NCI-H748 (cell line): ENCODE measurements around the gene TRIM72.
"Not testable (repeated sequence)": the region's sequence is repeated elsewhere in the genome, so short reads cannot be mapped to it uniquely, and the experiment has no call there.

Source experiments
- DNase-seq: peaks from one replicate; lab custom pipeline; 2025; ENCODE audit not compliant: unreplicated experiment; lab: John Stamatoyannopoulos, UW

Gene TRIM72

GRCh38 chr16:31190818-31191444 lies 23.0 kb upstream of the TRIM72 start:
- no peak for DNase-seq

- DNase-seq, result no peak
Observed at GRCh38 chr16:31191697-31192428, 22.1 kb upstream of the TRIM72 start.

GRCh38 chr16:31192856-31193642 lies 20.9 kb upstream of the TRIM72 start:
- DNase-seq, result no peak

DNA sequence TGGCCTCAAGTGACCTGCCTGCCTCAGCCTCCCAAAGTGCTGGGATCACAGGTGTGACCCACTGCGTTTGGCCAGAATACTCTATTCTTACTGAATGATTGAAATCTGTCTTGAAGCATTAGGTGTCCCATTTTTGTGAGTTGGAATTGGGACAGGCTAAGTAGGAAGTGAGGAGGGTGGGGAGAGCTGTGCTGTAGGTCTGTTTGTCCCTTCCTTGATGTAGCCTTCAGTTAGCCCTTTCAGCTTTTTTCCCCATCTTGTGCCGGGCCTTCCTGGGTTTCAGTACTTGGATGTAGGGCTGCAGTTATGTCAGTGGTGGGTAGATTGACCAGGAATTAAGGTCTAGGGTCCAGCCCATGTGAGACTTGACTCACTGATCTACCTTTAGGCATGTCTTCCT lies 20.0 kb upstream of the TRIM72 start:
- no peak for DNase-seq

GRCh38 chr16:31194898-31195297 lies 19.0 kb upstream of the TRIM72 start:
- no peak for DNase-seq

GRCh38 chr16:31195861-31196260 lies 18.1 kb upstream of the TRIM72 start:
- not testable (repeated sequence) for DNase-seq

- no peak for DNase-seq
Observed at GRCh38 chr16:31196324-31197088, 17.4 kb upstream of the TRIM72 start.

DNA sequence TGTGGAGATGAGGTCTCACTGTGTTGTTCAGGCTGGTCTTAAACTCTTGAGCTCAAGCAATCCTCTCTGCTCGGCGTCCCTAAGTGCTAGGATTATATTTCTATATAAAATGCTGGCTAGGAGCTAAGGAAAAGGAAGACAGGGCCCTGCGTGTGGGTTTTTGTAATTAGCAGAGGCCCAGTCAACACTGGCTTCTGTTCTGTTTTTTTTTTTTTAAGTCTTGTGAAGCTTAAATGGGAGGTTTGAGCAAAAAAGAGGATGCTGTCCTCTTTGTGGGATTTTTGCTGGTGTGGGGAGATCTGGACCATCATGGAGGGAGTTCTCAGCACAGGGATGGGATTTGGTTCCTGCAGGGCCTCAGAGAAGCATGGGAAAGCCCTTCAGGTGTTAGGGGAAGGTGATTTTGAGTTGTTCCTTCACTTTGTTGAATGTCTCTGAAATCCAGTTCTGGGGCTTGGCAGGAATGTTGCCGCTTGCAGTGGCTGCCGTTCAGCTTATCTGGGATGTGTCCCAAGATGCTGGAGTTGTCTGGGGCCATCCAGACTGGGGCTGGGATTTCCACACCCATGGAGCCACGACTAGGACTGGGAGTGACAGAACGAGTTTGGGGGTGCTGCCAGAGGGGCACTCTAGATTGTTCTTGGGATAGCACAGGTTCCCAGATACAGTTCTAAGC lies 15.6 kb upstream of the TRIM72 start:
- no peak for DNase-seq

DNA sequence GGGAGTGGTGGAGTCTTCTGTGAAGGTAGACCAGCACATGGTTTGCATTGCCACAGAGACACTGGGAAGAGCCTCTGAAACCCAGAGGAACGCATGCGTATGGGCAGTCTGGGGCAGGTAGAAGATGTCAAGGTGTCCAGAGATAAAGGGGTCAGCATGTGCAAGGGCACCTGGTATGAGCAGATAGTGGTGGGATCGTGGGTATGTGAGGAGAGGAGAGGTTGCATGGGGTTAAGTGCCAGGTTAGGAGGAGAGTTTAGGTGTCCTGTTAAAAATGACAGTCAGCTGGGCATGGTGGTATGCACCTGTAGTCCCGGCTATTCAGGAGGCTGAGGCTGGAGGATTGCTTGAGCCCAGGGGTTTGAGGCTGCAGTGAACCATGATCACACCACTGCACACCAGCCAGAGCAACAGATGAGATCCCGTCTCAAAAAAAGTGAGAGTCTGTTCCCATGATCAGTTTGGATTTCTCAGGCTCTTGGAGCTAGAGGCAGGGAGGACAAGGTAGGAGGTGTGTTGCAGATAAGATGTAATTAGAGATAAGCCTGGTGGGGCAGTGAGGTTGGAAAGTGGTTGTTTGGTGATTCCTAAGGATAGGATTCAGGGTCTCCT lies 14.4 kb upstream of the TRIM72 start:
- no peak for DNase-seq

DNA sequence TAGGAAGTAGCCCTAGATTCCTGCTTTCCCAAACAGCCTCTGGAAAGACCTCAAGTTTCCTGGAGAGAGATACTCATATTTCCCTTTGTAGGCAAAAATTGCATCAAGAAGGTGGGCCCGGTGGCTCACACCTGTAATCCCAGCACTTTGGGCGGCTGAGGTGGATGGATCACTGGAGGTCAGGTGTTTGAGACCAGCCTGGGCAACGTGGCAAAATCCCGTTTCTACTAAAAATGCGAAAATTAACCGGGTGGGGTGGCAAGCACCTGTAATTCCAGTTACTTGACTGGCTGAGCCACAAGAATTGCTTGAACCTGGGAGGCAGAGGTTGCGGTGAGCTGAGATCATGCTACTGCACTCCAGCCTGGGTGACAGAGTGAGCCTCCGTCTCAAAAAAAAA lies 13.8 kb upstream of the TRIM72 start:
- DNase-seq, result not testable (repeated sequence)

- no peak for DNase-seq
Observed at GRCh38 chr16:31200821-31201568, 12.9 kb upstream of the TRIM72 start.

DNA sequence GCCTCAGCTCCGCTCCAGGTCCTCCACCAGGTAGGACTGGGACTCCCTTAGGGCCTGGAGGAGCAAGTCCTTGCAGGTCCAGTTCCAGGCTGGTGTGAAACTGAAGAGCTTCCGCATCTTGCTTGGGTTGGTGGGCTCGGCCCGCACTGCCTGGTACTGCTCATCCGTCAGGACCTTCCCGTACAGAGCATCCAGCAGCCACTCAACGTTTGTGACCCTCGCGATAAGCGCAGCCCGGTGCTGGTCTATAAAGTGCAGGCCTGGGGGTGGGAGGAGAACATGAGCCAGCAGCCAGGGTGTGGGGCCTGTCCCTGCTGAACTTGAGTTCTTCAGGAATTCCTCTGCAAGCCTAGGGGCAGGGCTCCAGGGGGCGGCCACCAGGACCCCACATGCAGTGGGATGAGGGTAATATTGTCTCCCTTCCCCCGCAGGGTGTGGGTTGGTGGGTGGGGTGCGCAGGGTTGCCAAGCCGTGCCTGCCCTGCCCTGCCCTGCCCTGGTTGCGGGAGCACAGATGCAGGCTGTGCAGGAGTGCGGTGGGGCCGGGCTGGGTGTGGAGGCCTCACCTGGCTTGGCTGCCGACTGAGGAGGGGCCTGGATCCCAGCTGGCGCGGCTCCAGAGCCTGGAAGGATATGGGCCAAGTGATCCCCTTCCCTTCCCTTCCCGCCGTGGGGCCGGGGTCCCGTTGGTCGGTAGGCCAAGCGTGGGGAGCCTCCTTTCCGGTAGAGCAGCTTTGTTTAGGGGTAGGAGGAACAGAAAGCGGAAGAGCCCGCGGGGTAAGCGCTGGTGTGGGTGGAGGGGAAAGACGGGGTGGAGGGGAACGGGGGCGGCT lies 12.1 kb upstream of the TRIM72 start:
- peak; percentile 46 for DNase-seq

- DNase-seq, result peak; percentile 46
Observed at GRCh38 chr16:31202414-31203375, 11.2 kb upstream of the TRIM72 start, which contains the start of gene PYCARD. PYCARD (minus strand) TSS chr16:31202760; CDS start chr16:31202690, 70 bp downstream.

- DNase-seq, result no peak
Observed at GRCh38 chr16:31204871-31205666, 8.8 kb upstream of the TRIM72 start.

- no peak for DNase-seq
Observed at GRCh38 chr16:31206776-31207175, 7.1 kb upstream of the TRIM72 start.

DNA sequence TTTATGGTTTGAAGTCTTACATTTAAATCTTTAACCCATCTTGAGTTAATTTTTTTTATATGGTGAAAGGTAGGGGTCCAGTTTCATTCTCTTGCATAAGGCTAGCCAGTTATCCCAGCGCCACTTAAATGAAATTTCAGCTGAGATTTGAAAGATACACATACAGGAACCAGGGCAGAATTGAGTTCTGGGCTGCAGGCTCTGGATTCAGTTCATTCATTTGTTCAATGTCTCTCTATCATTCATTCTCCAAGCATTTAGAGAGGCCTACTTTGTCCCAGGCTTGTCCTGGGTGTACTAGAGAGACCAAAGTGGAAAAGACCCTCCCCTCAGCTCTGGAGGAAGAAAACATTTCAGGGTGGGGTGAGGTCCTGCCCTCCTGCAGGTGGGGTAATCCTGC lies 577 bp upstream of the TRIM72 start:
- no peak for DNase-seq
